ENCODE data around the gene LPP.

LPP gene

DNA sequence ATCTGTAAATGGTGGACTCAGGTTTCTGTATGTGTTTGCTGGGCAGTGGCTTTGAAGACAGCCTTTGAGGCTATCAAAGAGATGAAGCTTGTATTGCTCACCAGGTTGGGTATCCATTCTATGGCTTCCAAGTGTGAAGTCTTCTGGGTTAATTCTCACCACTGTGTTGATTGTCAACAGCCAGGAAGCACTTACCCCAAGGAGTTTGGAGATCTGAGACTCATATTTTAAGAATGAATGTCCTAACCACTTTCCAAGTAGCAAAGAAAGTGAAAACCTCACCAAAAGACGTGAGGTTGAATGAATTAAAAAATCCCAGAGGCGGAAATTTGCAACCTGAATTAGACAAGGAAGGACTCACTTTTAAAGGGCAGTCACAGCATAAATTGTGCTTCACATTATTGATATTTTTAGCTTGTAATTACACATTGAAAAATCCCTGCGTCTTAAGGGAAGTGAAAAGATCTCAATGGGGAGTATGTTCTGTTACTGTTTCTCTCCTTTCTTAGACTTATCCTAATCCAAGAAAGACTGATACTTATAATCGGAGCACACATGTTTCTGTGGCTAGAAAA, 713.8 kb downstream of the LPP start:
- no peak for DNase-seq

DNA sequence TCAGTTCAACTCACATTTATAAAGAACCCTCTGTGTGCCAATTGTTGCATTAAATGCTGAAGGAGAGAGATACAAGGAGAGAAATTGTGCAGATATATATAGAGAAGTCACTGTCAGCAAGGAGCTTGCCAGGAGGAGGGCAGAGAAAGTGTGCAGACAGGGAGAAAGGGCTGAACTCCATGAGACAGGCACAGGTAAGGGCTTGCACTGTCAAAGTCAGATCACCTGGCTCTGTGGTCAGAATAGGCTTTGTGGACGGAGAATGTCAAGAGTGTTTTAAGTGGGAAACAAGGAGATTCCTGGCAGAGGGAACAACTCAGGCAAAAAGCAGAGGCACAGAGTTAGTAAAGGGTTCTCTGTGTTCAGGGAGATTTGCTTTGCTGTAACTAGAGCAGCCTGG, 714.8 kb downstream of the LPP start:
- no peak for DNase-seq

DNA sequence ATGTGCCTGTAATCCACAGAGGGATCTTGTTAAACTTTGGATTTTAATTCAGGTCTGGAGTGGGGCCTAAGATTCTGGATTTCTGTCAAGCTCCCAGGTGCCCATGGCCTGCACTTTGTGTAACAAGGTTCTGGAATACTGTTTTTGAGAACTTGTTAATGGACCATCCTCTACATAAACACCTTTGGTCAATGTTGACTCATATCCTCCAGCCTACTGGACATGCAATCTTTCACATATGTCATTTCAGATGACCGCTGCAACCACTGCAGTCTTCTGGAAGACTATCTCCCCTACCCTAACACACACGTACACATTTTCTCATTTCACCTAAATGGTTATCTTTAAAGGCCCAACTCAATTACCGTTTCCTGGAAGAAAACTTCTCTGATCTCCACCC, 715.7 kb downstream of the LPP start:
- DNase-seq = no peak

- DNase-seq = no peak
These were observed 716.5 kb downstream of the LPP start for GRCh38 chr3:188870431-188870830.

- no peak for DNase-seq
These were observed 720.6 kb downstream of the LPP start for GRCh38 chr3:188874576-188874975.

- DNase-seq = no peak
These were observed 721.5 kb downstream of the LPP start for GRCh38 chr3:188875413-188875812.

- no peak for DNase-seq
These were observed 722.4 kb downstream of the LPP start for GRCh38 chr3:188876370-188876769.

- DNase-seq = no peak
These were observed 723.4 kb downstream of the LPP start for GRCh38 chr3:188877381-188877780.

DNA sequence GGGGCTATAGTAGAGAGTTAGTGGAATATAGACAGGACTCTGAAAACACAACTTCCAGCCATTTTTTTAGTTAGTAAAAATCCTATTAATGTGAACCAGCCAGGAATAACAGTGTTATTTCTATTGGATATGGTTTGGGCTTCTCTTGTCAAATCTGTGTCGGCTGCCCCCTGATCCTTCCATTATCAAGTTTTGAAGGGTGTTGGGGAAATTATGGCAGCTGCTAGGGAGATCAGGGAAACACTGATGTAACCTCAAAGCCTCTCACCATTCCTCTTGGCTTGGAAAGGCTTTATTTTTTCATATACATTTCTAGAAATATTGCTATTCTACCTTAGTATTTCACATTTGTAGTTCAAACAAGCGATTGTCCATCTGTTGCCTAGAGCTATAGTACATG, 724.1 kb downstream of the LPP start:
- DNase-seq = no peak

GRCh38 chr3:188881954-188882641, 728.1 kb downstream of the LPP start:
- DNase-seq = no peak

GRCh38 chr3:188884299-188885043, 730.5 kb downstream of the LPP start:
- no peak for DNase-seq

DNA sequence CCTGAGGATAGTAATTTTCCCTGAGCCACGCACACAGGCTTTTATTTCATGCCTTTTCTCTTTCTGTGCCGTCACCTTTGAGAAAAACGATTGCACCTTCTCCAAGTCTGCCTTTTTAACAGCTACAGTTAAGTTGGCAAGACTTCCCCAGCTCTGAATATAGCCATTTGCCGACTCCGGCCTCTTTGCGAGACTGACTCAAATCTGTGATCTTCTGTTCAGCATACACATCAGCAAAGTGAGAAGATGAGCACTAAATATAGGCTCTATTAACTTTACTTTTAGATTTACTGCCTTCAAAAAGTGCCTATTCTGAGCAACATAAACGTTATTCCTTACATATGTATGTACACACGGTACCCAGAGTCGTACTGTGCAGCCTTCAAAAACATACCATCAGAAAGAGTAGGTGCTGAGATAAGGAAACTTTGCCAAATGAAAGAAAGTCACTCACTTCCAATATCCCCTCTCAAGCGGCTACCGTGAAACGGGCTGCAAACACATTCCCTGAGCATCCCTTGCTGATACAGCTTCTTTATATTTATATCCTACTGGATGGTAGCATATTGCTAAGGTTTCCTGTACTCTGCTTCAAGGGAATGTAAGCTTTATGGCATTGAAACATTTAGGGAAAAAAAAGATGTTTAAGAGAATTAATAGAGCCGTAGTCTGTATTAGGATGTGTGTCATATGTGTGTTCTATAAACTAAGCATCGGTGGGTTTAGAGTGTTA, 734.5 kb downstream of the LPP start:
- DNase-seq = no peak

GRCh38 chr3:188889054-188889491, 735.1 kb downstream of the LPP start:
- DNase-seq = no peak

GRCh38 chr3:188890572-188891270, 736.8 kb downstream of the LPP start:
- no peak for DNase-seq

- DNase-seq = no peak
These were observed 745.9 kb downstream of the LPP start for GRCh38 chr3:188899881-188900280.

DNA sequence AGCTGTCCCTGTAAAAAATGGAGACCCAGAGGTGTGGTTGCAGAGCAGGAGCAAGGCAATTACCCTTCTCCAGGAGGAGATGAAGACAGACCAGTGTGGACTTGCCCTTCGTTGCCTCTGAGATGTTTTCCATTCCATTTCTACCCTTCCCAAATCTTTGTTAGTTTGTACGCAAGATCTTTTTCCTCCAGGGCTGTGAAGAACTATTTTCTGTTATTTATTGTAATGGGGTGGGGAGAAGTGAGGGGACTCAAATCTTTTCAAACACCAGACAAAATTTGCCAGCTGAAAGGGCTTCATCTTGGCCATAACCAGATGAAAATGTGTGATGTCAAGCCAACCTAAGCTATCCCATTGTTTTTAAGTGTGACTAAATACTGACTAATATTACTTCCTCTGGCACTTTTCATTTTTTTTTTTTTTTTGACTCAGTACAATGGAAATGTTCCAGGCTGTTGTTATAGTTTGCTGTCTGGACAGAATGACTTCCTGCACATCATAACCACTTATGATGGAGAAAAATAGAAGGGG, 746.5 kb downstream of the LPP start:
- DNase-seq = no peak

GRCh38 chr3:188901126-188901525, 747.2 kb downstream of the LPP start:
- no peak for DNase-seq

GRCh38 chr3:188901671-188902287, 747.8 kb downstream of the LPP start:
- no peak for DNase-seq

DNA sequence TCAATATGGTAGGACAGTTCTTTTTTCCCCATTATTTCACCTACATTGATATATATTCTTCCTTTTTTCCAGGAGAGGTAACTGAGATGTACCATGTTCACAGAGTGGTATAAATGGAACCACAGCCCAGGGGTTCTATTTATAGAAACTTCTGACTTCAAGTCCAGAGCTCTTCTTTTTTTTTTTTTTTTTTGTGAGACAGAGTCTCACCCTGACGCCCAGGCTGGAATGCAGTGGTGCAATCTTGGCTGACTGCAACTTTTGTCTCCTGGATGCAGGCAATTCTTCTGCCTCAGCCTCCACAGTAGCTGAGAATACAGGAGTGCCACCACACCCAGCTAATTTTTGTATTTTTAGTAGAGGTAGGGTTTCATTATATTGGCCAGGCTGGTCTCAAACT, 750.7 kb downstream of the LPP start:
- DNase-seq = no peak

DNA sequence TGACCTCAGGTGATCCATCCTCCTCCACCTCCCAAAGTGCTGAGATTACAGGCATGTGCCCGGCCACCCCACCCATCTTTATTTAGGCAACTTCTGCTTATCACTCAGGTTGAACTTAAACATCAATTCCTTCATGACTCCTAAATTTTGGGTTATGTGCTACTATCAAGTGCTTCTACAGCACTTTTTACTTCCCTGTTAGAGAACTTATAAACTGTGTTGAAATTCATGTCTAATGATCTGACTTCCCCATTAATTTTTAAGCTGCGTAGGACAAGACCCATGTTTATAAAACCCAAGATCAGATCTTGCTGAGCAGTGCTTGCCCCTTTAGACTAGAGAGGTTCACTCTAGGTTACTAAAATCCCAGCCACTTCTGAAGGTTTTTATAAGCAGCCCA, 751.6 kb downstream of the LPP start:
- DNase-seq = no peak

- no peak for DNase-seq
These were observed 752.3 kb downstream of the LPP start for GRCh38 chr3:188906236-188906635.
